ENCODE measurements around the gene GLO1. TPM values are rescaled to one million over a fixed set of nuclear protein-coding genes. Genes with fewer than 3 reads are reported as not detected.

The GLO1 gene
- total and polyA plus RNA-seq, 2 experiments from 2014 or later = 273 TPM

DNA sequence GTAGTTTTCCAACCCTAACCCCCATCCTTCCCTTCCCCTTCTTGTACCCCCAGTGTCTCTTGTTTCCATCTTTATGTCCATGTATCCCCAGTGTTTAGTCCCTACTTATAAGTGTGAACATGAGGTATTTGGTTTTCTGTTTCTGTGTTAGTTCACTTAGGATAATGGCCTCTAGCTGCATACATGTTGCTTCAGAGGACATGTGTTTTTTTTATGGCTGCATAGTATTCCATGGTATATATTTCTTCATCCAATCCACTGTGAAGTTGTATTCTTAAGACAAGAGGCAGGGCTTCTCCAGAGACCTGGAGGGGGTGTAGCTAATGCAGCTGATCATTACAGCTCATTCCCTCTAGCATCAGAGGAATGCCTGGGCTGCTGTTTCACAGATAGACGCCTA is 16.4 kb upstream of the GLO1 start (continued):
- TF ChIP-seq STAT1 (IDR thresholded peaks at IDR 0.05; ENCODE audit: unreplicated experiment) = no peak
- TF ChIP-seq POLR2AphosphoS5 (IDR thresholded peaks at IDR 0.05; ENCODE audit: low read depth) = no peak
- no peak for TF ChIP-seq CREB1 (CRISPR knock-in tag; IDR thresholded peaks at IDR 0.05; ENCODE audit: low read depth)

DNA sequence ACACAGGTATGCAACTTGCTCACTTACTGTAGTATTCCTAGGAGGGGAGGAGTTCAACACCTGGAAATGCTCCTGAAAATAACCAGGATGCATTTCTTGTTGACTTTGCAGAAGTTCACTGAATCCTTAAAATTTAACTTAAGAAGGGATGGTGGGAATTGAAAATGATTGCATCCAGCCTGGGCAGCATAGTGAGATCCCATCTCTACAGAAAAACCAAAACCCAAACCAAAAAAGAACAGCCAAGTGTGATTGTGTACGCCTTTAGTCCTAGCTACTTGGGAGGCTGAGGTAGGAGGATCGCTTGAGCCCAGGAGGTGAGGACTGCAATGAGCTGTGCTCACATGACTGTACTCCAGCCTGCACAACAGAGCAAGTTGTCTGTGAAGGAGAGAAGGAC is 13.9 kb upstream of the GLO1 start:
- H3K4me3 ChIP-seq = no peak overlapping the region
- H3K27me3 Mint-ChIP-seq (ENCODE audit: insufficient read depth, low read depth, poor library complexity) = peaks cover 22% of the 10 kb centered on the region
- H3K27me3 ChIP-seq (ENCODE audit: insufficient read depth) = peaks cover 40% of the 10 kb centered on the region
- no peak for DNase-seq (ENCODE audit: low spot score)
- peaks cover 8% of the 10 kb centered on the region for H3K4me1 ChIP-seq (ENCODE audit: insufficient read depth)
- H3K36me3 Mint-ChIP-seq (ENCODE audit: low read depth) = peaks cover 7% of the 10 kb centered on the region; the same call in 2 of the 3 replicates
- H3K27ac Mint-ChIP-seq = no peak overlapping the region
- H3K9me2 ChIP-seq (ENCODE audit: insufficient read depth) = no peaks in the 10 kb centered on the region
- TF ChIP-seq POLR2AphosphoS5 (IDR thresholded peaks at IDR 0.05; ENCODE audit: low read depth) = no peak
- no peak for TF ChIP-seq EZH2 (IDR thresholded peaks at IDR 0.05; ENCODE audit: low read depth, unreplicated experiment)
- TF ChIP-seq STAT1 (IDR thresholded peaks at IDR 0.05; ENCODE audit: unreplicated experiment) = no peak
- no peak for TF ChIP-seq EZH2phosphoT487 (IDR thresholded peaks at IDR 0.05; ENCODE audit: unreplicated experiment)
- TF ChIP-seq, protein P1, sequence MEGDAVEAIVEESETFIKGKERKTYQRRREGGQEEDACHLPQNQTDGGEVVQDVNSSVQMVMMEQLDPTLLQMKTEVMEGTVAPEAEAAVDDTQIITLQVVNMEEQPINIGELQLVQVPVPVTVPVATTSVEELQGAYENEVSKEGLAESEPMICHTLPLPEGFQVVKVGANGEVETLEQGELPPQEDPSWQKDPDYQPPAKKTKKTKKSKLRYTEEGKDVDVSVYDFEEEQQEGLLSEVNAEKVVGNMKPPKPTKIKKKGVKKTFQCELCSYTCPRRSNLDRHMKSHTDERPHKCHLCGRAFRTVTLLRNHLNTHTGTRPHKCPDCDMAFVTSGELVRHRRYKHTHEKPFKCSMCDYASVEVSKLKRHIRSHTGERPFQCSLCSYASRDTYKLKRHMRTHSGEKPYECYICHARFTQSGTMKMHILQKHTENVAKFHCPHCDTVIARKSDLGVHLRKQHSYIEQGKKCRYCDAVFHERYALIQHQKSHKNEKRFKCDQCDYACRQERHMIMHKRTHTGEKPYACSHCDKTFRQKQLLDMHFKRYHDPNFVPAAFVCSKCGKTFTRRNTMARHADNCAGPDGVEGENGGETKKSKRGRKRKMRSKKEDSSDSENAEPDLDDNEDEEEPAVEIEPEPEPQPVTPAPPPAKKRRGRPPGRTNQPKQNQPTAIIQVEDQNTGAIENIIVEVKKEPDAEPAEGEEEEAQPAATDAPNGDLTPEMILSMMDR (conservative IDR thresholded peaks at IDR 0.05; ENCODE audit: low read depth in 2 of 2) = no peak
- TF ChIP-seq ZNF114 (CRISPR knock-in tag; IDR thresholded peaks at IDR 0.05) = no peak
- TF ChIP-seq JUNB (IDR thresholded peaks at IDR 0.05; ENCODE audit: unreplicated experiment) = no peak
- no peak for TF ChIP-seq NANOG (IDR thresholded peaks at IDR 0.05; ENCODE audit: borderline replicate concordance)
- TF ChIP-seq, protein P2, sequence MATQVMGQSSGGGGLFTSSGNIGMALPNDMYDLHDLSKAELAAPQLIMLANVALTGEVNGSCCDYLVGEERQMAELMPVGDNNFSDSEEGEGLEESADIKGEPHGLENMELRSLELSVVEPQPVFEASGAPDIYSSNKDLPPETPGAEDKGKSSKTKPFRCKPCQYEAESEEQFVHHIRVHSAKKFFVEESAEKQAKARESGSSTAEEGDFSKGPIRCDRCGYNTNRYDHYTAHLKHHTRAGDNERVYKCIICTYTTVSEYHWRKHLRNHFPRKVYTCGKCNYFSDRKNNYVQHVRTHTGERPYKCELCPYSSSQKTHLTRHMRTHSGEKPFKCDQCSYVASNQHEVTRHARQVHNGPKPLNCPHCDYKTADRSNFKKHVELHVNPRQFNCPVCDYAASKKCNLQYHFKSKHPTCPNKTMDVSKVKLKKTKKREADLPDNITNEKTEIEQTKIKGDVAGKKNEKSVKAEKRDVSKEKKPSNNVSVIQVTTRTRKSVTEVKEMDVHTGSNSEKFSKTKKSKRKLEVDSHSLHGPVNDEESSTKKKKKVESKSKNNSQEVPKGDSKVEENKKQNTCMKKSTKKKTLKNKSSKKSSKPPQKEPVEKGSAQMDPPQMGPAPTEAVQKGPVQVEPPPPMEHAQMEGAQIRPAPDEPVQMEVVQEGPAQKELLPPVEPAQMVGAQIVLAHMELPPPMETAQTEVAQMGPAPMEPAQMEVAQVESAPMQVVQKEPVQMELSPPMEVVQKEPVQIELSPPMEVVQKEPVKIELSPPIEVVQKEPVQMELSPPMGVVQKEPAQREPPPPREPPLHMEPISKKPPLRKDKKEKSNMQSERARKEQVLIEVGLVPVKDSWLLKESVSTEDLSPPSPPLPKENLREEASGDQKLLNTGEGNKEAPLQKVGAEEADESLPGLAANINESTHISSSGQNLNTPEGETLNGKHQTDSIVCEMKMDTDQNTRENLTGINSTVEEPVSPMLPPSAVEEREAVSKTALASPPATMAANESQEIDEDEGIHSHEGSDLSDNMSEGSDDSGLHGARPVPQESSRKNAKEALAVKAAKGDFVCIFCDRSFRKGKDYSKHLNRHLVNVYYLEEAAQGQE (IDR thresholded peaks at IDR 0.05; ENCODE audit: unreplicated experiment) = no peak
- TF ChIP-seq, protein P3, sequence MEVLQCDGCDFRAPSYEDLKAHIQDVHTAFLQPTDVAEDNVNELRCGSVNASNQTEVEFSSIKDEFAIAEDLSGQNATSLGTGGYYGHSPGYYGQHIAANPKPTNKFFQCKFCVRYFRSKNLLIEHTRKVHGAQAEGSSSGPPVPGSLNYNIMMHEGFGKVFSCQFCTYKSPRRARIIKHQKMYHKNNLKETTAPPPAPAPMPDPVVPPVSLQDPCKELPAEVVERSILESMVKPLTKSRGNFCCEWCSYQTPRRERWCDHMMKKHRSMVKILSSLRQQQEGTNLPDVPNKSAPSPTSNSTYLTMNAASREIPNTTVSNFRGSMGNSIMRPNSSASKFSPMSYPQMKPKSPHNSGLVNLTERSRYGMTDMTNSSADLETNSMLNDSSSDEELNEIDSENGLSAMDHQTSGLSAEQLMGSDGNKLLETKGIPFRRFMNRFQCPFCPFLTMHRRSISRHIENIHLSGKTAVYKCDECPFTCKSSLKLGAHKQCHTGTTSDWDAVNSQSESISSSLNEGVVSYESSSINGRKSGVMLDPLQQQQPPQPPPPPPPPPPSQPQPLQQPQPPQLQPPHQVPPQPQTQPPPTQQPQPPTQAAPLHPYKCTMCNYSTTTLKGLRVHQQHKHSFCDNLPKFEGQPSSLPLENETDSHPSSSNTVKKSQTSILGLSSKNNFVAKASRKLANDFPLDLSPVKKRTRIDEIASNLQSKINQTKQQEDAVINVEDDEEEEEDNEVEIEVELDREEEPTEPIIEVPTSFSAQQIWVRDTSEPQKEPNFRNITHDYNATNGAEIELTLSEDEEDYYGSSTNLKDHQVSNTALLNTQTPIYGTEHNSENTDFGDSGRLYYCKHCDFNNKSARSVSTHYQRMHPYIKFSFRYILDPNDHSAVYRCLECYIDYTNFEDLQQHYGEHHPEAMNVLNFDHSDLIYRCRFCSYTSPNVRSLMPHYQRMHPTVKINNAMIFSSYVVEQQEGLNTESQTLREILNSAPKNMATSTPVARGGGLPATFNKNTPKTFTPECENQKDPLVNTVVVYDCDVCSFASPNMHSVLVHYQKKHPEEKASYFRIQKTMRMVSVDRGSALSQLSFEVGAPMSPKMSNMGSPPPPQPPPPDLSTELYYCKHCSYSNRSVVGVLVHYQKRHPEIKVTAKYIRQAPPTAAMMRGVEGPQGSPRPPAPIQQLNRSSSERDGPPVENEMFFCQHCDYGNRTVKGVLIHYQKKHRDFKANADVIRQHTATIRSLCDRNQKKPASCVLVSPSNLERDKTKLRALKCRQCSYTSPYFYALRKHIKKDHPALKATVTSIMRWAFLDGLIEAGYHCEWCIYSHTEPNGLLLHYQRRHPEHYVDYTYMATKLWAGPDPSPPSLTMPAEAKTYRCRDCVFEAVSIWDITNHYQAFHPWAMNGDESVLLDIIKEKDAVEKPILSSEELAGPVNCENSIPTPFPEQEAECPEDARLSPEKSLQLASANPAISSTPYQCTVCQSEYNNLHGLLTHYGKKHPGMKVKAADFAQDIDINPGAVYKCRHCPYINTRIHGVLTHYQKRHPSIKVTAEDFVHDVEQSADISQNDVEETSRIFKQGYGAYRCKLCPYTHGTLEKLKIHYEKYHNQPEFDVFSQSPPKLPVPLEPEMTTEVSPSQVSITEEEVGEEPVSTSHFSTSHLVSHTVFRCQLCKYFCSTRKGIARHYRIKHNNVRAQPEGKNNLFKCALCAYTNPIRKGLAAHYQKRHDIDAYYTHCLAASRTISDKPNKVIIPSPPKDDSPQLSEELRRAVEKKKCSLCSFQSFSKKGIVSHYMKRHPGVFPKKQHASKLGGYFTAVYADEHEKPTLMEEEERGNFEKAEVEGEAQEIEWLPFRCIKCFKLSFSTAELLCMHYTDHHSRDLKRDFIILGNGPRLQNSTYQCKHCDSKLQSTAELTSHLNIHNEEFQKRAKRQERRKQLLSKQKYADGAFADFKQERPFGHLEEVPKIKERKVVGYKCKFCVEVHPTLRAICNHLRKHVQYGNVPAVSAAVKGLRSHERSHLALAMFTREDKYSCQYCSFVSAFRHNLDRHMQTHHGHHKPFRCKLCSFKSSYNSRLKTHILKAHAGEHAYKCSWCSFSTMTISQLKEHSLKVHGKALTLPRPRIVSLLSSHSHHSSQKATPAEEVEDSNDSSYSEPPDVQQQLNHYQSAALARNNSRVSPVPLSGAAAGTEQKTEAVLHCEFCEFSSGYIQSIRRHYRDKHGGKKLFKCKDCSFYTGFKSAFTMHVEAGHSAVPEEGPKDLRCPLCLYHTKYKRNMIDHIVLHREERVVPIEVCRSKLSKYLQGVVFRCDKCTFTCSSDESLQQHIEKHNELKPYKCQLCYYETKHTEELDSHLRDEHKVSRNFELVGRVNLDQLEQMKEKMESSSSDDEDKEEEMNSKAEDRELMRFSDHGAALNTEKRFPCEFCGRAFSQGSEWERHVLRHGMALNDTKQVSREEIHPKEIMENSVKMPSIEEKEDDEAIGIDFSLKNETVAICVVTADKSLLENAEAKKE (CRISPR knock-in tag; IDR thresholded peaks at IDR 0.05) = no peak
- no peak for TF ChIP-seq ZNF331 (CRISPR knock-in tag; IDR thresholded peaks at IDR 0.05; ENCODE audit: low read depth)
- TF ChIP-seq CREB1 (CRISPR knock-in tag; IDR thresholded peaks at IDR 0.05; ENCODE audit: low read depth) = no peak
- TF ChIP-seq, protein P4, sequence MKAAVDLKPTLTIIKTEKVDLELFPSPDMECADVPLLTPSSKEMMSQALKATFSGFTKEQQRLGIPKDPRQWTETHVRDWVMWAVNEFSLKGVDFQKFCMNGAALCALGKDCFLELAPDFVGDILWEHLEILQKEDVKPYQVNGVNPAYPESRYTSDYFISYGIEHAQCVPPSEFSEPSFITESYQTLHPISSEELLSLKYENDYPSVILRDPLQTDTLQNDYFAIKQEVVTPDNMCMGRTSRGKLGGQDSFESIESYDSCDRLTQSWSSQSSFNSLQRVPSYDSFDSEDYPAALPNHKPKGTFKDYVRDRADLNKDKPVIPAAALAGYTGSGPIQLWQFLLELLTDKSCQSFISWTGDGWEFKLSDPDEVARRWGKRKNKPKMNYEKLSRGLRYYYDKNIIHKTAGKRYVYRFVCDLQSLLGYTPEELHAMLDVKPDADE (IDR thresholded peaks at IDR 0.05) = no peak
- no peak overlapping the region for H3K4me2 ChIP-seq
- H3K9me3 Mint-ChIP-seq = peaks cover 5% of the 10 kb centered on the region; the same call in 1 of the 3 replicates
- H3K79me2 ChIP-seq (replicated peaks; ENCODE audit: insufficient read depth) = no peaks in the 10 kb centered on the region
- no peaks in the 10 kb centered on the region for H4K20me1 ChIP-seq (replicated peaks; ENCODE audit: insufficient read depth)
- ATAC-seq = no peak
- H3K4me3 Mint-ChIP-seq = no peak overlapping the region
- H3K4me1 Mint-ChIP-seq = peaks cover 10% of the 10 kb centered on the region; the same call in 2 of the 3 replicates
- no peaks in the 10 kb centered on the region for H3K36me3 ChIP-seq (ENCODE audit: insufficient read depth)
- H3F3A ChIP-seq (replicated peaks; ENCODE audit: low read depth) = no peaks in the 10 kb centered on the region
- no peak overlapping the region for H3K27ac ChIP-seq (ENCODE audit: low read depth)
- H2AFZ ChIP-seq = no peak overlapping the region

Measured in GM23338 (cell line).